Activated T-cell treated with anti-CD3 and anti-CD28 coated beads, Interleukin-2, amount 50 U/mL, for 48 hours (primary cell): ENCODE data around the gene CHCHD6.

Experiments used
- DNase-seq, 2 experiments: peaks; one replicate each; pipeline ENCODE4 v3.0.0-alpha.2; 2020

The CHCHD6 gene, protein sequence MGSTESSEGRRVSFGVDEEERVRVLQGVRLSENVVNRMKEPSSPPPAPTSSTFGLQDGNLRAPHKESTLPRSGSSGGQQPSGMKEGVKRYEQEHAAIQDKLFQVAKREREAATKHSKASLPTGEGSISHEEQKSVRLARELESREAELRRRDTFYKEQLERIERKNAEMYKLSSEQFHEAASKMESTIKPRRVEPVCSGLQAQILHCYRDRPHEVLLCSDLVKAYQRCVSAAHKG

GRCh38 chr3:126703512-126704493 is at the start of gene CHCHD6:
Gene CHCHD6 (plus strand): TSS chr3:126704240. CDS start chr3:126704313, 73 bp downstream.
- peak; percentile 97 for DNase-seq

- DNase-seq = peak; percentile 86
Observed at GRCh38 chr3:126654571-126655383, 49.3 kb upstream of the CHCHD6 start, which contains the start of gene TXNRD3. Gene TXNRD3 (minus strand): TSS chr3:126655124.

GRCh38 chr3:126655887-126656286 is 48.2 kb upstream of the CHCHD6 start:
- no peak for DNase-seq

- no peak for DNase-seq
Observed at GRCh38 chr3:126656371-126657134, 47.5 kb upstream of the CHCHD6 start.

- DNase-seq = no peak
Observed at GRCh38 chr3:126657901-126658300, 46.1 kb upstream of the CHCHD6 start.

DNA sequence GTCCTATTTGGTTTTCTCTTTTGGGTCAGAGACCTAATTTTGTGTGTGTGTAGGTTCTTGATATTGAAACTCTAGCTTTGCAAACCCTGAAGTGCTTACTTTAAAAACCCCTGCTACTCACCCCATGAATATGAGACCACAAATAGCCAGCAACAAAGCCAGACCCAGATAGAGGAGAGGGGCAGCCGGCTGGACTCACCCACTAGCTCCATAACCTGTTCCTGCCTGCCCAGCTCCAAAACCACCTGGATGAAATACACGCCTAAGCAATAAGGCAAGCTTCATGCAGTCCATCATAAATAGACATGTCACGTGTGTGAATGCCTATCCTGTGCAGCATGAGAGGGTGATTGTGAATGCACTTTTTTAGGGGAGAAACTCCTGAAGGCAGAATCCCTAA is 45.5 kb upstream of the CHCHD6 start:
- DNase-seq = no peak

DNA sequence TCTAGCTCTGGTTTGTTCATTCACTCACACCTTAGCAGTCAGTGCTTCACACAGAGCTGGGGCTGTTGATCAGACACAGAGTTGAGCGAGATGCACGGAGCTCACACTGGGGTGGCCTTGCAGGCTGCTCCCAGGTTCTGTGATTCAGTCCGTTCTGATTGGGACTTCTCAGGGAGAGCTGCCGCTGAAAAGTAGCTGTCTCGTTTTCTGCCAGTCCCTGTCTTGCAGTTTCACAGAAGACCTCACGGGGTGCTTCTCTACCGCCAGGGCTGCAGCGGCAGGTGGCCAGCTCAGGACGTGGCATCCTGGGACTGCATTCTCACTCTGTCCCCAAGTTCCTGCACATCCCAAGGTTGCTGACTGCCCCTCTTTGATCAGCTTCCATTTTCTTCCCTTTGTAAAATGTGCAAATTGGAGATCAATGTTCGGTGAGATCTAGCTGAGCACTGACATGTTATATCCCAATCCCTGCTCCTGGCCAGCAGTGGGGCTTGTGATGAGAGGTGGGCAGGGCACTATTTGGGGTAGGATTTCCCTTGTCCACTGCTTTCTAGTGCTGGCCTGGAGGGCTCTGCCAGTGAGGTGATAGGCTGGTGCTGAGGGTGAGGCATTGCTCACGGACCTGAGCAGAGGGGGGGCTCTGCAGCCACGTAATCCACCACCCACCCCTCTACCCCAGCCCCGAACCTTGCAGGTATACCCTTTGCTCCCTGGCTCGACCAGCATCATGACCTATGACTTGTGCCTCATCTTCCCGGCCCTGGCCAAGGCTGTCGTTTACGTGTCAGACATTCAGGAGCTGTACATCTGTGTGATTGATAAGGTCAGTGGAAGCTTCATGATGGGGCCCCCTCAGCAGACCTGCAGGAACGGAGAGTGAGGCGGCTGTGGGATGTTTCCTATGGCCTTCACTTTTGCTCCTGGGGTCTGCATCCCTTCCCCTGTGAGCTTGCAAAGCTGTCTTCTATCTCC is 43.8 kb upstream of the CHCHD6 start:
- no peak for DNase-seq

DNA sequence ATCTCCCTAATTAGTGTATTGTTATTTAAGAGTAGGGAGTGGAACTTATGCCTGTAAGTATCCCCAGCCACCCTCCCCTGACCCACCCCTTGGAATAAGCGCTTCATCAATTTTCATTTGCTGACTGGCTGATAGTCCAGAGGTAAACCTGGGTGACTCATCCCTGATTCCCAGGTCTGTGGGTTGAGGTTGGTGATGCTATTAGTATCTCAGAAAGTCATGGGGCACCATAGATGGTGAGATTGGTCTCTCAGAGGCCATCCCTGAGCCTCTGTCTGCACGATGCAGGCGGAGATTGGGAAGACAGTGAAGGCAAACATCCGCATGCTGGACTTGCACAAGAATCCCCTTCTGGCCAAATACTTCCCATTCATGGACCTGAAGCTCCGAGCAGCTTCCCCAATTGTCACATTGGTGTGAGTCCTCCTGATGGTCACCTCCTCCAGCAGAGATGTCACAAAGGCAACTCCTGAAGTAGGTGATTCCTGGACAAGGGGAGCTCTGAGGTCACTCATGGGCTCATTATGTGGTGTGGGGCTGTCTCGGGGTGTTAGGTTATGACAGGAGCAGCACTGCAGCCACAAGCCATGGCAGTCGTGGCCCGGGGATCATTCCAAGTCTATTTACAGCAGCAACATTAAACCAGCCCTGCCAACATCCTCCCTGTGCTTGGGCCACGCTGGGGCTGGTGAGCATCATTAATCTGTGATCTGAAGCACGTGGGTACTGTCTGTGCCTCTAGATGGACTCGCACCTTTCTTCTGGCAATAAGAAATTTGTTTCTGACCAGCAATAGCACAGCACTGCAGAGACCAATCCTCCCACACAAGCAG is 42.3 kb upstream of the CHCHD6 start:
- DNase-seq = no peak

GRCh38 chr3:126663257-126663656 is 40.8 kb upstream of the CHCHD6 start:
- no peak for DNase-seq

- no peak for DNase-seq
Observed at GRCh38 chr3:126663750-126664149, 40.3 kb upstream of the CHCHD6 start.

- DNase-seq = no peak
Observed at GRCh38 chr3:126664591-126665214, 39.3 kb upstream of the CHCHD6 start.

DNA sequence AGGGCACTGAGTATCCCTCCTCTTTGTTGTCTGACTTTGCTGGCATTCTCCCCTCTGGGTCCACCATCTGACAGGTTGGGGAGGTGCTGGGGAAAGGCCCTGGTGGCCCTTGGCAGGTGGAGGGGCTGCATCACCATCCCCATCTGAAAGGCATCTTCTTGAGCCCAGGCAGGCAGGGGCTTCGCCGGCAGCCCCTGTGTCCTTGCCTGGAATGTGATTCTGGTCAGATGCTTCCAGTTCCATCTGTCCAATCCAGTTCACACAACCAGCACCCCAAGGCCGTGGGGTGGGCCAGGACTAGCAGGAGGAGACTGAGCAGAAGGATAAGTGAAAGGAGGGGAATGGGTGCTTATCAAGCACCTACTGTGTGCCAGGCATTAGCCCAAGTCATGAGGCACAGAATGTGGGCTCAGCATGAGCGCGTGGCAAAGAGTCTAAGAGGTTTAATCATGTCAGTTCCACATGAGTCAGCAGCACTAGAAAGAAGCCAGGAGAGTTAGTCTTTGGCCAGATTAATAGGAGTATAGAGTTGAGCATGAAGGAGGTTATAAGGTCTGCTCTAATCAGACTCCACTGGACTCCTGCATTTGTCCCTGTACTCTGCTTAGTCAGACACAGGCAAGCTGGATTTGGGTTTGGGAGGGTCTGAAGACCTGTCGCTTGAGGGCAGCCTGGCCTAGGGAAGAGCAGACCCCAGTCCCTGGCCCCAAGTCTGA is 38.7 kb upstream of the CHCHD6 start:
- no peak for DNase-seq

GRCh38 chr3:126665959-126666657 is 37.9 kb upstream of the CHCHD6 start:
- DNase-seq = no peak

- no peak for DNase-seq
Observed at GRCh38 chr3:126666658-126667528, 37.1 kb upstream of the CHCHD6 start.

- no peak for DNase-seq
Observed at GRCh38 chr3:126667631-126668449, 36.2 kb upstream of the CHCHD6 start.
